A549 (cell line): Measurements from ENCODE around the gene CCDC117.

Source experiments
- CBX2 ChIP-seq: fragments of 200-600 bp; sonication (generic); IDR thresholded peaks from 2 replicates; pipeline ENCODE4 v1.6.1; 2016; ENCODE audit warnings: low read depth, mild to moderate bottlenecking, borderline replicate concordance
- CEBPB ChIP-seq, 2 experiments: fragments of >200 bp in 1 of 2; sonication (Bioruptor Twin) in 1 of 2; formaldehyde crosslinking in 1 of 2; IDR thresholded peaks; 2 replicates each; pipeline ENCODE4 v1.6.1; 2012 to 2016
- CTCF ChIP-seq: fragments of >200 bp; sonication (Bioruptor Twin); formaldehyde crosslinking; IDR thresholded peaks from 3 replicates; pipeline ENCODE4 v1.5.1; 2016
- HDAC2 ChIP-seq: fragments of 200-600 bp; sonication (generic); IDR thresholded peaks from 2 replicates; pipeline ENCODE4 v1.6.1; 2016
- JUNB ChIP-seq: fragments of >200 bp; sonication (Bioruptor Twin); formaldehyde crosslinking; IDR thresholded peaks from 2 replicates; pipeline ENCODE4 v1.6.1; 2016
- MYC ChIP-seq: IDR thresholded peaks from 2 replicates; pipeline ENCODE4 v1.6.1; 2012; ENCODE audit warnings: mild to moderate bottlenecking, inconsistent platforms, low read length, improper control_type of control experiment, borderline replicate concordance
- POLR2A ChIP-seq: IDR thresholded peaks from 2 replicates; pipeline ENCODE4 v1.6.1; 2012; ENCODE audit warnings: mild to moderate bottlenecking, low read length
- POLR2AphosphoS2 ChIP-seq: conservative IDR thresholded peaks from 2 replicates; pipeline ENCODE4 v1.6.1; 2012; ENCODE audit warnings: low read length, improper control_type of control experiment, inconsistent platforms

GRCh38 chr22:28820885-28821284 is 48.4 kb downstream of the CCDC117 start:
- TF ChIP-seq CTCF (no peak), POLR2AphosphoS2 (no peak), POLR2A (no peak), CBX2 (no peak), CEBPB (IDR thresholded peaks at IDR 0.05) (no peak), MYC (no peak), HDAC2 (no peak), JUNB (no peak)
